ENCODE measurements around the gene TGFBR1. TPM values are rescaled to one million over a fixed set of nuclear protein-coding genes. Genes with fewer than 3 reads are reported as not detected.
"Not testable (repeated sequence)": the region's sequence is repeated elsewhere in the genome, so short reads cannot be mapped to it uniquely, and the experiment has no call there.

The TGFBR1 gene
- total RNA-seq, 1 donor from 2014 or later, result 207 TPM

GRCh38 chr9:99092643-99093491 lies 12.0 kb upstream of the TGFBR1 start:
- no peak for DNase-seq
- Mint-ChIP-seq H3K36me3 (ENCODE audit: unreplicated experiment) (peaks cover 12% of the 10 kb centered on the region), H3K9me3 (ENCODE audit: unreplicated experiment) (no peaks in the 10 kb centered on the region), H3K27ac (ENCODE audit: unreplicated experiment) (no peak overlapping the region), H3K27me3 (ENCODE audit: unreplicated experiment) (peaks cover 7% of the 10 kb centered on the region), H3K4me3 (ENCODE audit: unreplicated experiment) (no peak overlapping the region), H3K4me1 (ENCODE audit: low read depth, unreplicated experiment) (no peaks in the 10 kb centered on the region)
- TF ChIP-seq, protein P1, sequence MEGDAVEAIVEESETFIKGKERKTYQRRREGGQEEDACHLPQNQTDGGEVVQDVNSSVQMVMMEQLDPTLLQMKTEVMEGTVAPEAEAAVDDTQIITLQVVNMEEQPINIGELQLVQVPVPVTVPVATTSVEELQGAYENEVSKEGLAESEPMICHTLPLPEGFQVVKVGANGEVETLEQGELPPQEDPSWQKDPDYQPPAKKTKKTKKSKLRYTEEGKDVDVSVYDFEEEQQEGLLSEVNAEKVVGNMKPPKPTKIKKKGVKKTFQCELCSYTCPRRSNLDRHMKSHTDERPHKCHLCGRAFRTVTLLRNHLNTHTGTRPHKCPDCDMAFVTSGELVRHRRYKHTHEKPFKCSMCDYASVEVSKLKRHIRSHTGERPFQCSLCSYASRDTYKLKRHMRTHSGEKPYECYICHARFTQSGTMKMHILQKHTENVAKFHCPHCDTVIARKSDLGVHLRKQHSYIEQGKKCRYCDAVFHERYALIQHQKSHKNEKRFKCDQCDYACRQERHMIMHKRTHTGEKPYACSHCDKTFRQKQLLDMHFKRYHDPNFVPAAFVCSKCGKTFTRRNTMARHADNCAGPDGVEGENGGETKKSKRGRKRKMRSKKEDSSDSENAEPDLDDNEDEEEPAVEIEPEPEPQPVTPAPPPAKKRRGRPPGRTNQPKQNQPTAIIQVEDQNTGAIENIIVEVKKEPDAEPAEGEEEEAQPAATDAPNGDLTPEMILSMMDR (IDR thresholded peaks at IDR 0.05; ENCODE audit: partially characterized antibody, unreplicated experiment), result no peak

GRCh38 chr9:99093492-99093791 lies 11.5 kb upstream of the TGFBR1 start:
- H3K27ac Mint-ChIP-seq (ENCODE audit: unreplicated experiment), result no peak overlapping the region
- peaks cover 12% of the 10 kb centered on the region for H3K36me3 Mint-ChIP-seq (ENCODE audit: unreplicated experiment)
- no peak for DNase-seq
- TF ChIP-seq, protein P1 (IDR thresholded peaks at IDR 0.05; ENCODE audit: partially characterized antibody, unreplicated experiment), result no peak
- peaks cover 7% of the 10 kb centered on the region for H3K27me3 Mint-ChIP-seq (ENCODE audit: unreplicated experiment)
- no peaks in the 10 kb centered on the region for H3K4me1 Mint-ChIP-seq (ENCODE audit: low read depth, unreplicated experiment)
- no peak overlapping the region for H3K4me3 Mint-ChIP-seq (ENCODE audit: unreplicated experiment)
- H3K9me3 Mint-ChIP-seq (ENCODE audit: unreplicated experiment), result no peaks in the 10 kb centered on the region

DNA sequence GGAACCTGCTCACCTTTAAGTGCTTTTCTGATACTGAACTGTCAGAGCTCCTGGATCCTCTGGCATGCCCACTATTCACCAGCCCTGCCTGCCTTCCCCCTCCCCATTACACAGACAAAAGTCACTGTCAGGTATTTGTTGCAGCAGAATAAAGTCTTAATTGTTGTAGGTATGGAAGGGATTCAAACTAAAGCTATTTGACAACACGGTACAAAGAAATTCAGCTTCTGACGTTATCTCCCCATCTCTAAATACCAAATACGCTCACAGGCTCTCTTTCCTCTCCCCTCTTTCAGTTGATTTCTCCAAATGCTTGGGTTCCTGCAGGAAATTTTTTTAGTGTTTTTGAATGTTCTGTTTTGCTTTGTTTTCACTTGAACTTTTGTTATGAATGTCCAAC lies 9.3 kb upstream of the TGFBR1 start:
- Mint-ChIP-seq H3K9me3 (ENCODE audit: unreplicated experiment) (no peaks in the 10 kb centered on the region), H3K36me3 (ENCODE audit: unreplicated experiment) (no peaks in the 10 kb centered on the region), H3K27me3 (ENCODE audit: unreplicated experiment) (peaks cover 7% of the 10 kb centered on the region), H3K4me1 (ENCODE audit: low read depth, unreplicated experiment) (no peaks in the 10 kb centered on the region), H3K27ac (ENCODE audit: unreplicated experiment) (no peak overlapping the region), H3K4me3 (ENCODE audit: unreplicated experiment) (no peak overlapping the region)
- TF ChIP-seq, protein P1 (IDR thresholded peaks at IDR 0.05; ENCODE audit: partially characterized antibody, unreplicated experiment), result no peak
- DNase-seq, result no peak

GRCh38 chr9:99096409-99096808 lies 8.5 kb upstream of the TGFBR1 start:
- Mint-ChIP-seq H3K36me3 (ENCODE audit: unreplicated experiment) (no peaks in the 10 kb centered on the region), H3K27me3 (ENCODE audit: unreplicated experiment) (peaks cover 4% of the 10 kb centered on the region), H3K9me3 (ENCODE audit: unreplicated experiment) (no peaks in the 10 kb centered on the region), H3K27ac (ENCODE audit: unreplicated experiment) (no peak overlapping the region), H3K4me3 (ENCODE audit: unreplicated experiment) (no peak overlapping the region), H3K4me1 (ENCODE audit: low read depth, unreplicated experiment) (no peaks in the 10 kb centered on the region)
- TF ChIP-seq, protein P1 (IDR thresholded peaks at IDR 0.05; ENCODE audit: partially characterized antibody, unreplicated experiment), result no peak
- DNase-seq, result no peak

GRCh38 chr9:99099806-99100585 lies 4.9 kb upstream of the TGFBR1 start:
- not testable (repeated sequence) for H3K27ac Mint-ChIP-seq (ENCODE audit: unreplicated experiment); H3K4me3 Mint-ChIP-seq (ENCODE audit: unreplicated experiment); DNase-seq; H3K9me3 Mint-ChIP-seq (ENCODE audit: unreplicated experiment); H3K36me3 Mint-ChIP-seq (ENCODE audit: unreplicated experiment)
- Mint-ChIP-seq H3K27me3 (ENCODE audit: unreplicated experiment) (peaks cover 12% of the 10 kb centered on the region), H3K4me1 (ENCODE audit: low read depth, unreplicated experiment) (peaks cover 17% of the 10 kb centered on the region)

Measured in glutamatergic neuron (in vitro differentiated cells).